Fibroblast of peridontal ligament (primary cell): ENCODE results near the gene GSX2.
A peak's percentile ranks its signal among the peaks of the same experiment; 100 is the strongest.
"Not testable (repeated sequence)": the region's sequence is repeated elsewhere in the genome, so short reads cannot be mapped to it uniquely, and the experiment has no call there.

Source experiments
- DNase-seq: peaks from one replicate; pipeline ENCODE4 v3.0.0-alpha.2; 2010; ENCODE audit errors: extremely low read depth

The GSX2 gene

GRCh38 chr4:54103190-54103574 is 3.2 kb downstream of the GSX2 start:
- DNase-seq = no peak

DNA sequence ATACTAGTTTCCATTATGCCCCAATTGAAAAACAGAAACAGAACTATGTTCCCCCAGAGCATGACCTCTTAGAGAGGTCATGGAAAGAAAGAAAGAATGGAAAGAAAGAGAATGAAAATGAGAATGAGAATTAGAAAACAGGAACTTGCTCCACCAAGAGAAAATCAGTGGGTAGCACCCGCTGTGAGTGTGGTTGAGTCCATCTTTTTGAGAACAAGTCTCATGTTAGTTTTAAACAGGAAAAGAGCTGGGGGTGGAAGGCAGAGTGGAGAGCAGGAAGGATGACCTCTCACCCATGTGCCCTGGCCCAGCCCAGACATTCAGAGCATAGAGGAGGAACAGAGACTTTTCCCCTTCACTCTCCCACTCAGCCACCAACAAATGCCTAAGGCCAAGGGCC is 4.9 kb downstream of the GSX2 start:
- DNase-seq = no peak

DNA sequence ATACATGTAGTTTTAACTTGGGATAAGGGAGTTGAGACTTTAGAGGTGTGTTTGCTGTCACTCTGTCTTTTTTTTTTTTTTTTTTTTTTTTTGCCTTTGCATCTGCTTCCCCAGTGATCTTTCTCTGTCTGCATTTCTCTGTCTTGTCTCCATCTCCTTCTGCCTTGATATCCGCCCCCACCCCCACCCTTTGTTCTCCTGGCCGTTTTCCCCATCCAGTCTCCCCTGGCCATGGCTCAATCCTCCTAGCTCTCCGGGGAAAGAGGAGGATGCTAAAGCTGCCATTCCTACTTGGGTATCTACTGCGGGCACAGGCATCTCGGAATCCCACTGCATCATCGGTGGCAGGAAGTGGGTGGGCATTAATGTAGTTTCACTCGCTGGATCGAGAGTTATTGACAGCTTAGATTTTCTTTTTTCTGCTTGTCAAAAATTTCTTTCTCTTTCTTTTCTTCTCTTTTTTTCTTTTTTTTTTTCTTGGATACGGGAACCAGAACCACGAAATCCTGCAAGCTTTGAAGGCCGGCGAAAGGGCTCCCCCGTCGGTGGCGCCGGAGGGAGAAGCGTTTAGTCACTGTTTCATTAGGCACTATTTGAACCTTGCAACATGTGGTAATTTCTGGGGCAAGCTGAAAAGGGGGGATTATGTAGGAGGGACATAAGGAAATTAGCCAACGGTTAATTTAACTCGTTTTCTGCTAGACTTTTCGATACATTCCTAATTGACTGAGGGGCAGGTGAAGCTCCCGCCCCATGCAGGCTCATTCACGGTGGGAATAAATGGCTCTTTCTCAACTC is 8.2 kb downstream of the GSX2 start:
- no peak for DNase-seq

GRCh38 chr4:54109241-54110018 is 9.5 kb downstream of the GSX2 start:
- no peak for DNase-seq

DNA sequence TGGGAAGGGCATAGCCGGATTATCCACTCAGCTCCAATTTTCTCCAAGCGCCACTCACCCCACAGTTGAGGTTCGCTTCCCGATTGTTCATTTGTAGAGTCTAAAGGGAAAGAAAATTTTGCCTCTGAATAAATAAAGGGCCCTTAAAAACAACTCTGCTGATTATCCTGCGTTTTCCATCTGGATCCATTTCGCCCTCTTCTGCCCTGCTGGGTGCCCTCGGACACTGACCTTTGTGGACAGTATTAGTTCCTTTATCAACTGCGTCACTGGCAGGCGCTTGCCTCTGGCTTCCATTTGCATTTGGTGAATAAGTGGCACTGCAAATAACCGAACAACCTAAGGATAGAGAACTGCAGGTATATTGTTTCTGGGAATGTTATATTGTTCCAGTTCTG is 10.1 kb downstream of the GSX2 start:
- no peak for DNase-seq

DNA sequence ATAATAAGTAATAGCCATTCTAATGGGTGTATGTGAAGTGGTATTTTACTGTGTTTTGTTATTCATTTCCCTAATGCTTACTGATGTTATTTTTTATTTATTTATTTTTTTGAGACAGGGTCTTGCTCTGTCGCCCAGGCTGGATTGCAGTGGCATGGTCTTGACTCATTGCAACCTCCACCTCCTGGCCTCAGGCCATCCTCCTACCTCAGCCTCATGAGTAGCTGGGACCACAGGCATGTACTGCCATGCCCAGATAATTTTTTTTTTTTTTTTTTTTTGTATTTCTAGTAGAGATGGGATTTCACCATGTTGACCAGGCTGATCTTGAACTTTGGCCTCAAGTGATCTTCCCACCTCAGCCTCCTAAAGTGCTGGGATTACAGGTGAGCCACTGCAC is 13.2 kb downstream of the GSX2 start:
- DNase-seq = not testable (repeated sequence)

DNA sequence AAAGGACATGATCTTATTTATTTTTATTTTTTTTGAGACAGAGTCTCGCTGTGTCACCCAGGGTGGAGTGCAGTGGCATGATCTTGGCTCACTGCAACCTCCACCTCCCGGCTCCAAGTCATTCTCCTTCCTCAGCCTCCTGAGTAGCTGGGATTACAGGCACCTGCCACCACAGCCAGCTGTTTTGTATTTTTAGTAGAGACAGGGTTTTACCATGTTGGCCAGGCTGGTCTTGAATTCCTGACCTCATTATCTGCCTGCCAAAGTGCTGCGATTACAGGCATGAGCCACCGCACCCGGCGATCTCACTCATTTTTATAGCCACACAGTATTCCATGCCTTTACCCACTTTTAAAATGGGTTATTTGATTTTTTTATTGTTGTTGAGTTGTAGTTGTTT is 16.3 kb downstream of the GSX2 start:
- DNase-seq = not testable (repeated sequence)

DNA sequence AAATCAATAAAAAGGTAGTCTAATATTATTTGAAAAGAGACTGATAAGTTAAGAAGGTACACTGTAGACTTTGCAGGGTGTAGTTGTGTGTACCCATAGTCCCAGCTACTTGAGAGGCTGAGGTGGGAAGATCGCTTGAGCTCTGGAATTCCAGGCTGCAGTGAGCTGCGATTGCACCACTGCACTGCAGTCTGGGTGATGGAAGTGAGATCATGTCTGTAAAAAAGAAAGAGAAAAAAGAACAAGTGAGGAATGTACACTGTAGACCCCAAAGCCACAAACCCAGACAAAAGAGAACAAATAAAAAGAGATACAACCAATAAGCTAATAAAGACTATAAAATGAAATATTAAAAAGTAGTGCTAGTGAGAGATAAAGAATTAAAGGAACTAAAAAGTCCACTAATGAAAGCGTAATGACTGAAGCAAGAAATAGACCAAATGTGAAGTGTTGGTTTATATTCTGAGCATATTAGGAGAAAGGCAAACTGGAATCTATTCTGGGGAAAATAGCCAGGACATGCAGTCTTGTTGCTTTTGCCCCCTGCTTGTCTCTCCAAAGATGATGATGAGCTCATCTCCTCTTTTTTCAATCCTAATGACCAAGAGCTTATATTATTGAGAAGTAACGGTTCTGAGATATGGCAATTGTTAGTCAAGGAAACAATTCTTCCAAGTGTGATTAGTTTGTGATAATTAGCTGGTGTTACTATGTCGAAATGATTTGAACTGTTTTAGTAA is 19.1 kb downstream of the GSX2 start:
- no peak for DNase-seq

DNA sequence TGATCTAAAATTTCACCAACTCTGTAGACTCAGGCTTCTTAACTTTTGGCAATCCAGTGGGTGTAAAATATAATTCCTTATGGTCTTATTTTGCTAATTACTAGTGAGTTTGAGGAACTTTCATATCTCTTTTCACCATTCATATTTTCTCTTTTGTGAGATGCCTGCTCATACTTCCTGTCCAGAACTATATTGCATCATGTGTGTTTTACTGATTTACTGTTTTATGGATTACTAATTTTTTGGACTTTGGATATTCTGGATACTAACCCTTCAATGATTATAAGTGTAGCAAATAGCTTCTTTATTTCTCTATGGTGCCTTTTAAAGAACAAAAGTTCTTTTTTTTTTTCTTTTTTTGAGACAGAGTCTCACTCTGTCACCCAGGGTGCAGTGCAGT is 20.6 kb downstream of the GSX2 start:
- DNase-seq = no peak

DNA sequence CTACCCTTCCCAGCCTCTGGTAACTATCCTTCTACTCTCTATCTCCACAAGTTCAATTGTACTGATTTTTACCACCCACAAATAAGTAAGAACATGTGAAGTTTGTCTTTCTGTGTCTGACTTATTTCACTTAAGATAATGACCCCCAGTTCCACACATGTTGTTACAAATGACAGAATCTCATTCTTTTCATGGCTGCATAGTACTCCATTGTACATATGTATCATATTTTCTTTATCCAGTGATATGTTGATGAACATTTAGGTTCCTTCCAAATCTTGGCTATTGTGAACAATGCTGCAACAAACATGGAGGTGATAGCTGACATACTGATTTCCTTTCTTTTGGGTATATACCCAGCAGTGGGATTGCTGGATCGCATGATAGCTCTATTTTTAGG is 27.7 kb downstream of the GSX2 start:
- DNase-seq = no peak

- not testable (repeated sequence) for DNase-seq
Observed at GRCh38 chr4:54128694-54129093, 28.7 kb downstream of the GSX2 start.

- DNase-seq = no peak
Observed at GRCh38 chr4:54139332-54139731, 39.4 kb downstream of the GSX2 start.

DNA sequence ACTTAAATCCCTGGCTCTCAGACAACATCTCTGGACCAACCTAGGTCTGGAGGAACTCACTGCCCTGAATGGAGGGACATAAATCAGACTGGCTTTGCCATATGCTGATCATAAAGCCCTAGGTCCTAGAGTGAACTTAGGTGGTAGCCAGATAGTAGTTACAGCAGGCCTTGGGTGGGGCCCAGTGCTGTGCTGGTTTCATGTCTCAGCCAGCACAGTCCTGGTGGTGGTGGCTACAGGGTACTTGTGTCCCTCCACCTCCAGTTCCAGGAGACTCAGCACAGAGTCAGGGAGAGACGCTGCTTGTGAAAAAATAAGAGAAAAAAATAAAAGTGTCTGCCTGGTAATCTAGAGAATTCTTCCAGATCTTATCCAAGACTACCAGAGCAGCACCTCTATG is 40.3 kb downstream of the GSX2 start:
- DNase-seq = no peak

GRCh38 chr4:54144199-54144598 is 44.2 kb downstream of the GSX2 start:
- no peak for DNase-seq

DNA sequence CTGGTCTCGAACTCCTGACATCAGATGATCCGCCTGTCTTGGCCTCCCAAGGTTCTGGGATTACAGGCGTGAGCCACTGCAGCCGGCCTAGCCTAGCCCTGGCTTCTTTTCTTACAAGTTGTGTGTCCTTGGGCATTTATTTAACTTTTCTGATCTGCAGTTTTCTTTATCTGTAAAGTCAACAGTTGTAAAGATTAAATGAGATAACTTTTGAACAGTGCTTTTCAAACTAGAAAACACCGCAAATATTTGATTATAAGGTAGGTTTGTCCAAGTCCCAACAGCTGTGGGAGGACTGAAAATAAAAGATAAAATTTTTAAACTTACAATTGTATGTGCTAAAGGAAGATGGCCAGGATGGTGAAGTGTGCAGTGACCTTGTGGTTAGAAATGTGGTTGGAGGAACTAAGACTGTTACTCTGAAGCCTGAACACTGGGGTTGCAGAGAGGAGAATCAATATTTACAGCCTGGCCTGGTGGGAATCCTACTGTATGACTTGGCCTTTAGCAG is 44.8 kb downstream of the GSX2 start:
- peak; percentile 18 for DNase-seq

DNA sequence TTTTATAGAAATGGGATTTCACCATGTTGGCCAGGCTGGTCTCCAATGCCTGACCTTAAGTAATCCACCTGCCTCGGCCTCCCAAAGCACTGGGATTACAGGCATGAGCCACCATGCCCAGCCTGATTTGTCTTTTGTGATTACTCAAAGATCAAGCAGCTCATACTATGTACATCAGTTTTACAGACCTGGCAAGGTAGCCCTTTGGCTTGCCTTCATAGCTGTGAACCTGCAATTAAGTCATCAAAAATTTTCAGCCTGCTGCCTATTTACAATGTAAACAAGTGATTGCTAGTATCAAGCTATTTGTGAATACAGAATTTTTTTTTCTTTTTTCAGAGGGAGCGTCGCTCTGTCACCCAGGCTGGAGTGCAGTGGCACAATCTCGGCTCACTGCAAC is 46.2 kb downstream of the GSX2 start:
- DNase-seq = no peak

- DNase-seq = no peak
Observed at GRCh38 chr4:54149323-54149722, 49.4 kb downstream of the GSX2 start.
